SKM-1 treated with dmso at 0.1 percent for 144 hours (cell line): Measurements from ENCODE around the gene ENTPD6.
A peak's percentile ranks its signal among the peaks of the same experiment; 100 is the strongest.
"Not testable (repeated sequence)": the region's sequence is repeated elsewhere in the genome, so short reads cannot be mapped to it uniquely, and the experiment has no call there.

Experiments
- DNase-seq: peaks from one replicate; lab custom pipeline; 2025; ENCODE audit not compliant: unreplicated experiment; lab: John Stamatoyannopoulos, UW

ENTPD6 gene

DNA sequence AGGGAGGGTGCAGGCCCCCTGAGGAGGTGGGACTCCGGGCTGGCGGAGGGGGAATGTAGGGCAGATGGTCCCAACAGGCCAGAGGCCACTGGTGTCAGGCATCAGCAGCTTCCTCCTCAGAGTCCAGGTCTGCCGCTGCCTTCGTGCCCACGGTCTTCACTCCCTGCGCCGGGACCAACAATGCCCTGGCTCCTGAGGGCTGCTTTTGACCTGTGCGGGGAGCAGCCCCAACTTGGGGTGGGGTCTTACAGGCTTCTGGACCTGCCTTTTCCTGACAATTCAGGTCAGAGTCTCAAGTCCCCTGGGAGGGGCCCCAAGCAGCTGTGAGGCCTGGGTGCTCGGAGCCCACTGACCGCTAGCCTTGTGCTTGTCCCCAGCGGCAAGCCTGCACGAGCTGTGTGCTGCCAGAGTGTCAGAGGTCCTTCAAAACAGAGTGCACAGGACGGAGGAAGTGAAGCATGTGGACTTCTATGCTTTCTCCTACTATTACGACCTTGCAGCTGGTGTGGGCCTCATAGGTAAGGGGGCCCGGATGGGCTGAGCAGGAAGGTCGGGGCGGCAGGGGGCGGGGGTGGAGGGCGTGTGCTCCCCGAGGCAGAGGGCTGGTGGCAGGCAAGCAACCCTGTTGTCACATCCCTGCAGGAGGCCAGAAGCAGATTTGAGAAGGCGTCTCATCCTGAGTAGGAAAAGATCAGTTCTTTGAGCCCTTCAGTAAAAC is 27.1 kb downstream of the ENTPD6 start:
- no peak for DNase-seq

DNA sequence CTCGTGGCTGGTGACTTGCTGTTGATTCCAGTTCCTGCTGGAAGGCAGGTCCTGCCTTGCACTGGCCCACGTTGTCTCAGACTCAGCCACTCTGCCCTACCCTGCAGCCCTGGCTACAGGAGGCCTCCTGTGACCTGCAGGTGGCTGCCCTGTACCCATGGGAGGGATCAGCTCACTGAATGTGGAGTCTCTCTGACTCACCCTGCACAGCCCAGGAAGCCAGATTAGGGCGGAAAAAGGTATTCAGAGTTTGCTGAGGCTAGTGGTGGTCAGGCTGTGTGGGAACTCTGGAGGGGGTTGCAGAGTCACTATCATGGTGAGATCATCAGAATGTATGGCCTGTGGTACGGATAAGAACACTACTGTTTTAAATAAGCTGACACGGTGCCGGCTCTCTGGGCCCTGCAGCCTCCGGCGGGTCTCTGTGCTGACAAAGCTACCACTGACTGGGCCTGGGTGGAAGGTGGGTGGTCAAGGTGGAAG is 27.7 kb downstream of the ENTPD6 start:
- DNase-seq: no peak

DNA sequence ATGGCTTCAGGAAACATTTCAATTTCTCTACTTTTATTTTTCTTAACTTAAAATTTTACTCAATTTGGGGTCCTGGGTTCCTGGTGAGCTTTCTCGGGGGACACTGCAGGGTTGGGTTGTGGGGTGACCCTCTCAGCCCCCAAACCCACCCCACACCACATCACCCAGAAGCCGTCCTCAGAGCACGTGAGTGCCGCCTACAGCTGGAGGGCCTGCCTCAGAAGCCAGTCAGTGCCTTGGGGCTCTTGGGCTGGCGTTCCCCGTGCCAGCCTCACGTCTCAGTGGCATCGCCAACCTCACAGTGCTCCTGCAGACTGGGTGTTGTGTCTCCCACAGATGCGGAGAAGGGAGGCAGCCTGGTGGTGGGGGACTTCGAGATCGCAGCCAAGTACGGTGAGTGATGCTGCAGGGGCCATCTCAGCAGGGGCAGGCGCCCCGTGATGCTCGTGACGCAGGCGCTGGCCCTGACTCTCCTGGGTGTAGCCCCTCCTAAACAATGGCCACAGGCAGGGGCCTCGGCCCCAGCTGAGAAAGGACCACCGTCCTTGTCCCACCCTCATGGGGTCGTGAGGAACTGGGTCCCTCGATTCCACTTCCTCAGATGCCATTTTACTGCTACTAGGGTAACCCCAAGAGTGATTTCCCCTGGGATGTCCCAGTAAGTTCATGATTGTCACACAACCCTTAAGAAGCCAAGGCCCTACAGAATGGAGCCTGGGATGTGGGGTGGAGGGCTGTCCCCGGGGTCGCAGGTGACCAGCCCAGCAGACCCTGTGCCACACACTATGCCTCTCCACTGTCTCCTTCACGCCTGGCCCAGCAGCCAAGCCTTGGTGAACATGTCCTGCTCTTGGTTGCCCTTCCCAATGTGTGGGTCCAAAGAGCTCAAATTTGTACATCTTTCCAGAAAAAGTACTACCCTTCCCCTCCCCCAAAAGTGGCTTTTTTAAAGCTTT is 28.5 kb downstream of the ENTPD6 start:
- no peak for DNase-seq

DNA sequence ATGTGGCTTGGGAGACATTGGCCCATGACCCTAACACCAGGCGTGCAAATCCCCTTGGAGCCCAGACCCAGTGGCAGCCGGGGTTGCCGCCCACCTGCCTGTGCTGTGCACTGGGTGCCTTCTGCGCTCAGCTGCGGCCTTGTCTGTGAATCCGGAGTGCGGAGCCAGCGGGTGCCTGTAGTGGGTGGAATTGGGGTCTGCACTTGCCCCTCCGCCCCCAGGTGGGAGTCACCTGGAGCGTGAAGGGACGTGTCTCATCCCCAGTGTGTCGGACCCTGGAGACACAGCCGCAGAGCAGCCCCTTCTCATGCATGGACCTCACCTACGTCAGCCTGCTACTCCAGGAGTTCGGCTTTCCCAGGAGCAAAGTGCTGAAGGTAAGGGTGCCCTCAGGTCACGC is 29.4 kb downstream of the ENTPD6 start:
- no peak for DNase-seq

DNA sequence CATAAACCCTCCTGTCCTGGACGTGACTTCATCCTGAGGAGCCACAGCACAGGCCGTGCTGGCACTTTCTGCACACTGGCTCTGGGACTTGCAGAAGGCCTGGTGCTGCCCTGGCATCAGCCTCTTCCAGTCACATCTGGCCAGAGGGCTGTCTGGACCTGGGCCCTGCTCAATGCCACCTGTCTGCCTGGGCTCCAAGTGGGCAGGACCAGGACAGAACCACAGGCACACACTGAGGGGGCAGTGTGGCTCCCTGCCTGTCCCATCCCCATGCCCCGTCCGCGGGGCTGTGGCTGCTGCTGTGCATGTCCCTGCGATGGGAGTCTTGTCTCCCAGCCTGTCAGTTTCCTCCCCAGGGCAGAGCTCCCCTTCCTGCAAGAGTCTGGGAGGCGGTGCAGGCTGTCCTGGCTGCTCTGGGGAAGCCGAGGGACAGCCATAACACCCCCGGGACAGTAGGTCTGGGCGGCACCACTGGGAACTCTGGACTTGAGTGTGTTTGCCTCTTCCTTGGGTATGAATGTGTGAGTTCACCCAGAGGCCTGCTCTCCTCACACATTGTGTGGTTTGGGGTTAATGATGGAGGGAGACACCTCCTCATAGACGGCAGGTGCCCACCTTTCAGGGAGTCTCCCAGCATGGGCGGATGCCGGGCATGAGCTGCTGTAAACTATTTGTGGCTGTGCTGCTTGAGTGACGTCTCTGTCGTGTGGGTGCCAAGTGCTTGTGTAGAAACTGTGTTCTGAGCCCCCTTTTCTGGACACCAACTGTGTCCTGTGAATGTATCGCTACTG is 30.3 kb downstream of the ENTPD6 start:
- no peak for DNase-seq

DNA sequence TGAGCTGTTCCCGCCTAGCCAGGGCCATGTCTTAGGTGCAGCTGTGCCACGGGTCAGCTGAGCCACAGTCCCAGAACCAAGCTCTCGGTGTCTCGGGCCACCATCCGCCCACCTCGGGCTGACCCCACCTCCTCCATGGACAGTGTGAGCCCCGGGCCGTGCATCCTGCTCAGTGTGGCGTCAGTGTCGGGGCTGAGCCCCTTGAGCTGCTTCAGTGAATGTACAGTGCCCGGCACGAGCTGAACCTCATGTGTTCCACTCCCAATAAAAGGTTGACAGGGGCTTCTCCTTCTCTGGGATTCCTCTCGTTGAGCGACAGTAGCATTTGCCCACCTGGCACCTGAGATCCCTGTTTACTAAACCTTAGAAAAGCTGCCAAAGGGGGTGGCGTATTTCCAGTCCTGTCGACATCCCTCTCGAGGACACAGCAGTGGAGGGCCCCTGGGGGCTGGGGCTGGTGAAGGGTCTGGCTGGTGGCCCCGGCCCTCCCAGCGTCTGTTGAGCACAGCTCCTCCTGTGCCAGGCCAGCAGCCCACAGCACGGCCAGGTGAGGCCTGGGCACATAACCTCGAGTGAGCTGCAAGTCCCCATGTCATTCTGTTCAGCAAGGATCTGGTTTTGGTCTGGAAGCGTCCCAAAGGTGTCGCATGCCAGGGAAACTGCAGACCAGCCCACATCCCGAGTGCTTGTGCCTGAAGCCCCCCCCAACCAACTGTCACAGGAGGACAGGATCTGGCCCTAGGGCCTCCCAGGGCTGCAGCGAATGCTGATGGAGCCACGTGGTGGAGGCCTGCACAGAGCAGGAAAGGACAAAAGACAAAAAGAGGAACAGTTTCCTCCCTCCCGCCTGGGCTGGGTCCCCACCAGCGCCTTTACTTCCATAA is 31.2 kb downstream of the ENTPD6 start:
- DNase-seq: no peak

DNA sequence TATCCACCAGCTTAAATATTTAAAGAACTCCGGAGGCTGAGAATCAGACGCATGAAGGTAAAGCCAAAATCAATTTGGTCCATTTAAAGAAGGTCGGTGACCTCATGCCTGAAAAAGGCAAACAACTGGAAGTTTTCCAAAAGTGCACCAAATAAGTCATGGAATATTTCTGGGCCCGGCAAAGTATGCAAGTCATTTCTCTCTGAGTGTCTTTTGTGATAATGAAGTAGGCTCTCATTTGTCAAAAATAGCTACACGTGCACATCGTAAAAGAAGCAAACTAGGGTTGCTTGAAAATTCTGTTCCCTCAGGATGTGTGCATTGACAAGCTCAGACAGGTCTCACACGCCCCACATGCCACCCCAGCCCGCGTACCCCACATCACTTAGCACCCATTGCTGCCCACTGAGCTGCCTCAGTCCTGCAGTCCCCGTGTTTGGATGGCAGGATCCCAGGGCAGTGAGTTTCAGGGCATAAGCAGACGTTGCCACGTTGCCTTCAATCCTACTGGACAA is 31.9 kb downstream of the ENTPD6 start:
- no peak for DNase-seq

DNA sequence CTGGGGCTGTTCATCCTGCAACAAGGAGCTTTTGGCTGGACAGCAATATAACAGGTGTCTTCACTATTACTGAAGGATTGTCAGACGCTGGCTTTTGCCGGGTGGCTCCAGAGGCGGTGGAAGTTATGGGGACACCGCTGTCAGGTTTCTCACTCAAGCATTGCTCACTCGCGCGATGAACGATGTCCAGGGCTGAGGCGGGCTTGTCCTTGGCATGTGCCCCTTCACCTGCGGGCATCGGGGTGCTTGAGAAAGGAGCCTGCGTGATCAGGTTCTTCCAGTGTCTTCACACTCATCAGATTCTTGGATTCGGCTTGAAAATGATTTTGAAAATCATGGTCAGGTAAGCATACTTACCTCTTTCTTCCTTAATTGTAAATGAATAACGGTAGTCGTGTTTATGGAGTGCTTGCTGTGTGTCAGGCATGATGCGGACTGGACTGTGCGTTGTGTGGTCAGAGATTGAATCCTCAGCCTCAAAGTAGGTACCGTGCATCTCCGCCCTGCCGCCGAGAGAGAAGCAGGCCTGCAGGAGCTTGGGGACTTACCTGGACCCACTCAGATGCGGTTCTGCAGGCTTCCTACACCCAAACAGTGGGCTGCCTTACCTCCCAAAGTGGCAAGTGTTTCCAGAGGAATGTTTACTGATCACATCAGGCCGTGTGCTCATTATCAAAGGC is 34.1 kb downstream of the ENTPD6 start:
- no peak for DNase-seq

DNA sequence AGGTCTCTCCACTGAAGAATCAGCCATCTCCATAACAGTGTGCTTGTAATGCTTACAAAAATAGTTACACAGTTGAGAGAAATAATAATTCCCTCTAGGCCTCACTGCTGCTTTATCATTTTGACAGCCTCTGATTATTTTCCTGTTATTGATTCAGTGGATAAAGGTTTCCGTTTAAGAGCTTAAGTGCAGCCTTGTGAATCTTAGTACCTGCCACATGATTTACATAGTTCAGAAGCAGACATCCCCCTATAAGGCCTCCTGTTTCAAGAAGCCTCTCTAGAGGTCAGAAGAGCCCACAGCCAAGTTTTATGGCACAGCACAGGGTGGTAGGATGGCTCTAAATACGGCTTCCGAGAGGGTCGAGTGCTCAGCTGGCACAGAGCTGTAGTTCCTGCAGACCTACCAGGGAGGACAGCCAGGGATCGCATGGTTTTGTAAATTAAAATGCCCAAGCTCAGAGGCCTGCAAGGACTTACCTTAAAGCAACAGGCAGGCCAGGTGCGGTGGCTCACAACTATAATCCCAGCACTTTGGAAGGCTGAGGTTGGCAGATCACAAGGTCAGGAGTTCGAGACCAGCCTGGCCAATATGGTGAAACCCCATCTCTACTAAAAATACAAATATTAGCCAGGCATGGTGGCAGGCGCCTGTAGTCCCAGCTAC is 34.8 kb downstream of the ENTPD6 start:
- no peak for DNase-seq

DNA sequence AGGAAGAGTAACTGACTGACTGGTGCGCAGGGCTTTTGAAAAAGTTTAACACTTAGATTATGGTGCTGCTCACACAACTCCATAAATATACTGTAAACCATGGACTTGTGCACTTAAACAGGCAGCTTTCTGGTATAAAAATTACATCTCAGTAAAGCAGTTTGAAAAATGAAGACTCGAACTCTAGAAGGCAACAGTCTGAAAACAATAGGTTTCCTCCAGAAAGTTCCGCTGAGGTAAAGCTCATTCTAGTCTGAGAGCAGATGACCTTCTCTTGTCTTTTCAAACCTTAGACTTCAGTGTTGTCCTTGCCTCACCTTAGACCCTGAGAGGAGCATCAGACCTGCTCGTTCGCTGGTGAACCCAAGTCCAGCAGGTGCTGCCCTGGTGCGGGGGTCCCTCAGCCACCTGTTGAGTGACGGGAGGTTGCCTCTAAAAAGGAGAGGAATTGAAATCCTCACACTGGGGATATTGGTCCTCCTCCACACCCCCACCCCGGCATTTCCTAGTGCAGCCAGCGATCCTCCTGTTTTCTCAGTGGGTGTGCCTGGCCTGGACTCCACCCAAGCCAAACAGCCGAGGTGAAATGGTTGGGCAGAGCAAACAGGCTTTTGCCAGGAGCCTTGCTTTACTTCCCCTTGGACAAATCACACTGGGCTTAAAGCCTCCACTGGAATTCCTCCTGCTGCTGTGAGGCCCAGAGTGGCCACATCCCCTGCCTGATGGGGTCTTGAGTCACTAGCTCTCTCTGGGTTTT is 37.7 kb downstream of the ENTPD6 start:
- no peak for DNase-seq

DNA sequence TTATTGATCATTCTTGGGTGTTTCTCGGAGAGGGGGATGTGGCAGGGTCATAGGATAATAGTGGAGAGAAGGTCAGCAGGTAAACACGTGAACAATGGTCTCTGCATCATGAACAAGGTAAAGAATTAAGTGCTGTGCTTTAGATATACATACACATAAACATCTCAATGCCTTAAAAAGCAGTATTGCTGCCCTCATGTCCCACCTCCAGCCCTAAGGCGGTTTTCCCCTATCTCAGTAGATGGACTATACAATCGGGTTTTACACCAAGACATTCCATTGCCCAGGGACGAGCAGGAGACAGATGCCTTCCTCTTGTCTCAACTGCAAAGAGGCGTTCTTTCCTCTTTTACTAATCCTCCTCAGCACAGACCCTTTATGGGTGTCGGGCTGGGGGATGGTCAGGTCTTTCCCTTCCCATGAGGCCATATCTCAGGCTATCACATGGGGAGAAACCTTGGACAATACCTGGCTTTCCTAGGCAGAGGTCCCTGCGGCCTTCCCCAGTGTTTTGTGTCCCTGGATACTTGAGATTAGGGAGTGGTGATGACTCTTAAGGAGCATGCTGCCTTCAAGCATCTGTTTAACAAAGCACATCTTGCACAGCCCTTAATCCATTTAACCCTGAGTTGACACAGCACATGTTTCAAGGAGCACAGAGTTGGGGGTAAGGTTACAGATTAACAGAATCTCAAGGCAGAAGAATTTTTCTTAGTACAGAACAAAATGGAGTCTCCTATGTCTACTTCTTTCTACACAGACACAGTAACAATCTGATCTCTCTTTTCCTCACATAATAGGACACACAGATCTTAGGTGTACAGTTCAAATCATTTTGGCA is 38.7 kb downstream of the ENTPD6 start:
- not testable (repeated sequence) for DNase-seq

DNA sequence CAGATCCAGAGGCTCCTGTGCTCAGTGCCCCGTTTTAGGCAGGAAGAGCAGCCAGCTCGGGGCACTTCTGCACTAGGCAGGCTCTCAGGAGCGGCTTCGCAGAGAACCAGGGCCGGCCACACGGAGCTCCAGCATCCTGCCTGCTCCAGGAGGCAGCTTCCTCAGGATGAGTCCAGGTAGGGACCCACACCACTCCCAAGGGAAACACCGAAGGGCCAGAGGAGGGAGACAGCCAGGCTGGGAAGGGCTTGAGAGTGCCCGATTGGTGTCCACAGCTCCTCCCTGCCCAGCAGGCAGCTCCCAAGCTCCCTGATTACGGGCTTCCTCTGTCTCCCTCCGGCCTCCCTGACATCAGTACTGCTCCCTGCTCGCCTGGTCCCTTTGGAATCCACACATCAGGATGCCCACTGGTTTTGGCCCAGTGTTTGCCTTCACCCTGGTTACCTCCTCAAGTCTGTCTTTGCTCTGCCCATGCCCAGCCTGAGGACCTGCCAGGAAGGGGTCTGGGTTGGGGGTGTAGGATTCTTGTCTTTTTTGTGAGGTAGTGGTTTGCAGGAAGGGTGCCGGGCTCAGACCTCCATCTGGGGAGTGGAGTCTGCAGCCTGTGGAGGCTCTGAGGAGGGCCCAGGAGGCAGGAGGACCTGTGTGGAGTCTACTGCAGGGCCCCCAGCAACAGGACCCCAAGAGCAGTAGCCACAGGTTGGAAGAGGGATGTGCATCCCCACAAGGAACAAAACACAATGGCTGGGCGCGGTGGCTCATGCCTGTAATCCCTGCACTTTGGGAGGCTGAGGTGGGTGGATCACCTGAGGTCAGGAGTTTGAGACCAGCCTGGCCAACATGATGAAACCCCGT is 41.2 kb downstream of the ENTPD6 start:
- DNase-seq: no peak

DNA sequence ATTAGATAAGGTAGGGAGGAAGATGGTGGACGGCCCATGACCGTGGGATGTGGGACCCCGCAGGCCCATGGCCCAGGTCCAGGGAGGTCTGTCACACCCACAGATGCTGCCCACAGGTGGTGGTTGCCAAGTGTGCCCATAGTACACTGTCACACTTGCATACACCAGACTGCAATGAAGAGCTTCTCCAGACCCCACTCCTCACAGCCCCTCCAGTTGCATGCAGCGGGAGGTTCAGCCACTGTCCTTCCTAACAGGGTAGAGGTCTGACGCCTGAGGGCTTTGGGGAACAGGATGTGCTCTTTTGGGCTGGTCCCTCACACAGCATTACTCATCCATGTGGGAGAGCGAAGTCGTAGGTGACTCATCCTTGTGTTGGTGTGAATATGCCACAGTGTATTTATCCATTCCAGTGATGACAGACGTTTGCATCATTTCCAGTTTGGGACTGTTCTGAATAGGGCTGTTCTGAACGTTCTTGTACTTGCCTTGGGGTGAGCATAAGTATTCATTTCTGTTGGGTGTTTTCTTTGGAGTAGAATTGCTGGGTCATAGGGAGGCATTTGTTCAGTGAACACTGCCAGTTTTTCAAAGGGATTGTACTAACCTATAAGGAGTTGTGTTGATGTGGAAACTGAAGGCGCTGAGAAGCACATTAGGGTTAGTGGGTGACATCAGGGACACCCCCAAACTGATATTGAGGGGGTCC is 42.3 kb downstream of the ENTPD6 start:
- peak; percentile 83 for DNase-seq

DNA sequence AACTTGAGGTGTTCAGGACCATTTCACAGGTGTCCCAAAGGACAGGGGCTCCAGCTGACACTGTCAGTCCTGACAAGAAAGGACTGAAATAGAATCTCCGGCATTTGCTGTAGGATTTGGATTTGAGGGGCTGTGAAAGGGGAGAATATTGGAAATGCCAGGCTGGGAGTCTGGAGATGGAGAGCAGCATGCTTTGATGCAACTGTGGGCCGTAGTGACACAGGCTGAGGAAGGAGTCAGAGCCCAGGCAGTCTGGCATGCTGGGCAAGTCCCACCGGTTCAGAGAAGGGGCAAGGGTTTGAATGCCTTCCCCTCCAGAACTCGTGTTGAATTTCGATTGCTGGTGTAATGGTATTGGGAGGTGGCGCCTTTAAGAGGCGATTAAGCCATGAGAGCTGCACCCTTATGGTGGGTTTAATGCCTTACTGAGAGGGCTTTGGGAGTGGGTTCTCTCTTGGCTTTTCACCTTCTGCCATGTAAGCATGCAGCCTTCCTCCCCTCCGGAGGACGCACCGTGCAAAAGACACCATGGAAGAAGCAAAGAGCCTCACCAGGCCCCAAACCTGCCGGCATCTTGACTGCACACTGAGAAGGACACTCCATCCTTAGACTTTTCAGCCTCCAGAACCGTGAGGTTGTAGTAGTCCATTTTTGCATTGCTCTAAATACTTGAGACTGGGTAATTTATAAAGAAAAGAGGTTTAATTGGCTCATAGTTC is 43.0 kb downstream of the ENTPD6 start:
- DNase-seq: no peak
